Smooth muscle cell (in vitro differentiated cells): Measurements from ENCODE around the gene RECQL5. TPM values are rescaled to one million over a fixed set of nuclear protein-coding genes. Genes with fewer than 3 reads are reported as not detected.
A peak's percentile ranks its signal among the peaks of the same experiment; 100 is the strongest.

Experiments used
- DNase-seq: peaks from one replicate; lab custom pipeline; 2025; ENCODE audit not compliant: unreplicated experiment; lab: John Stamatoyannopoulos, UW
- H2AFZ ChIP-seq: fragments of 200-600 bp; sonication (generic); 2 replicates; pipeline ENCODE4 v1.6.0; 2016; ENCODE audit warnings: antibody characterized with exemption, low read depth, mild to moderate bottlenecking
- H3F3A ChIP-seq: fragments of 200-600 bp; sonication (generic); 2 replicates; pipeline ENCODE4 v1.6.0; 2017; ENCODE audit warnings: antibody characterized with exemption, low read depth
- H3K27ac ChIP-seq: fragments of 200-600 bp; sonication (generic); 2 replicates; pipeline ENCODE4 v1.5.1; 2016; ENCODE audit warnings: low read depth, mild to moderate bottlenecking
- H3K27me3 ChIP-seq: fragments of 200-600 bp; sonication (generic); 2 replicates; pipeline ENCODE4 v1.6.1; 2016; ENCODE audit warnings: low read depth, mild to moderate bottlenecking
- H3K36me3 ChIP-seq: fragments of 200-600 bp; sonication (generic); 2 replicates; pipeline ENCODE4 v1.5.1; 2016; ENCODE audit warnings: low read depth
- H3K4me1 ChIP-seq: fragments of 200-600 bp; sonication (generic); 2 replicates; pipeline ENCODE4 v1.5.1; 2016; ENCODE audit warnings: low read depth
- H3K4me2 ChIP-seq: fragments of 200-600 bp; sonication (generic); 2 replicates; pipeline ENCODE4 v1.6.0; 2016; ENCODE audit warnings: mild to moderate bottlenecking
- H3K4me3 ChIP-seq: fragments of 200-600 bp; sonication (generic); 2 replicates; pipeline ENCODE4 v1.5.1; 2016; ENCODE audit warnings: mild to moderate bottlenecking
- H3K79me2 ChIP-seq: fragments of 200-600 bp; sonication (generic); 2 replicates; pipeline ENCODE4 v1.6.0; 2016; ENCODE audit warnings: low read depth, mild to moderate bottlenecking
- H3K9ac ChIP-seq: fragments of 200-600 bp; sonication (generic); 2 replicates; pipeline ENCODE4 v1.6.0; 2016; ENCODE audit warnings: low read depth
- H3K9me3 ChIP-seq: fragments of 200-600 bp; sonication (generic); replicated peaks from 2 replicates; pipeline ENCODE4 v1.5.1; 2016; ENCODE audit warnings: low read depth
- H4K20me1 ChIP-seq: fragments of 200-600 bp; sonication (generic); 2 replicates; pipeline ENCODE4 v1.6.0; 2016; ENCODE audit warnings: low read depth
- CTCF ChIP-seq: fragments of 200-600 bp; sonication (generic); IDR thresholded peaks from 2 replicates; pipeline ENCODE4 v1.5.1; 2017; ENCODE audit warnings: borderline replicate concordance, mild to moderate bottlenecking, antibody characterized with exemption; ENCODE audit not compliant: insufficient read depth, poor library complexity, severe bottlenecking
- WGBS: methylation state at CpG from one replicate; pipeline ENCODE4 v1.1.7; 2016; ENCODE audit warnings: low lambda C conversion rate; 5-methylcytosine and 5-hydroxymethylcytosine counted together
- polyA plus RNA-seq: library from polyadenylated mRNA; unstranded; fragments of >200 nt; fragmentation: Nextera tagmentation; extraction: Ambion mirVana; gene quantifications from 2 replicates; pipeline ENCODE4 v1.2.1, GENCODE V29; 2016
- total RNA-seq: library from RNA; depleted of rRNA; stranded (reverse); fragments of >200 nt; gene quantifications from 2 replicates; pipeline ENCODE4 v1.2.3, GENCODE V29; 2014

The RECQL5 gene
- total and polyA plus RNA-seq, 2 experiments from 2014 or later = 15.7 to 38.2 TPM

GRCh38 chr17:75589919-75590303 lies 77.0 kb downstream of the RECQL5 start:
- Histone ChIP-seq H3K4me2 (peak overlapping the region; percentile 95), H4K20me1 (no peaks in the 10 kb centered on the region), H3K27ac (no peak overlapping the region), H3K9me3 (no peaks in the 10 kb centered on the region), H3F3A (peaks cover 5% of the 10 kb centered on the region), H3K4me1 (no peaks in the 10 kb centered on the region), H3K9ac (no peak overlapping the region), H3K4me3 (peak overlapping the region; percentile 60), H3K79me2 (no peaks in the 10 kb centered on the region), H2AFZ (no peak overlapping the region), H3K36me3 (no peaks in the 10 kb centered on the region), H3K27me3 (no peaks in the 10 kb centered on the region)
- no peak for TF ChIP-seq CTCF
- WGBS = 85% methylated on average over 29 of the region's 29 CpGs
- DNase-seq = no peak

GRCh38 chr17:75589012-75589918 lies 77.7 kb downstream of the RECQL5 start:
- H3K4me1 ChIP-seq = no peaks in the 10 kb centered on the region
- no peak overlapping the region for H3K9ac ChIP-seq
- no peak overlapping the region for H3K27ac ChIP-seq
- TF ChIP-seq CTCF = peak; percentile 77
- no peaks in the 10 kb centered on the region for H4K20me1 ChIP-seq
- peak overlapping the region; percentile 95 for H3K4me2 ChIP-seq
- WGBS = 20% methylated on average over 39 of the region's 100 CpGs
- no peaks in the 10 kb centered on the region for H3K9me3 ChIP-seq
- no peaks in the 10 kb centered on the region for H3K27me3 ChIP-seq
- peak overlapping the region; percentile 60 for H3K4me3 ChIP-seq
- peak; percentile 92 for DNase-seq
- H3F3A ChIP-seq = peaks cover 5% of the 10 kb centered on the region
- H3K36me3 ChIP-seq = no peaks in the 10 kb centered on the region
- H3K79me2 ChIP-seq = no peaks in the 10 kb centered on the region
- peak overlapping the region; percentile 83 for H2AFZ ChIP-seq

- Histone ChIP-seq H2AFZ (peak overlapping the region; percentile 83), H3K9ac (no peak overlapping the region), H3K4me2 (peak overlapping the region; percentile 95), H3K79me2 (no peaks in the 10 kb centered on the region), H3K4me3 (peak overlapping the region; percentile 60), H3K27ac (no peak overlapping the region), H3K27me3 (no peaks in the 10 kb centered on the region), H3K4me1 (no peaks in the 10 kb centered on the region), H3K9me3 (no peaks in the 10 kb centered on the region), H4K20me1 (no peaks in the 10 kb centered on the region), H3F3A (peaks cover 5% of the 10 kb centered on the region), H3K36me3 (no peaks in the 10 kb centered on the region)
- DNase-seq = no peak
- 14% methylated on average over 49 of the region's 49 CpGs for WGBS
- no peak for TF ChIP-seq CTCF
These were observed 78.3 kb downstream of the RECQL5 start for GRCh38 chr17:75588596-75589011.
